GM12801 (cell line): ENCODE measurements around the gene BMPR2.

Experiments used
- TF ChIP-seq, protein P1 (sequence below): IDR thresholded peaks from one replicate; pipeline ENCODE4 v1.5.1; 2011; ENCODE audit warnings: control low read depth; ENCODE audit not compliant: insufficient read length; ENCODE audit errors: extremely low read depth

Gene BMPR2

GRCh38 chr2:202423139-202423538 lies 47.0 kb downstream of the BMPR2 start:
- TF ChIP-seq, protein P1, sequence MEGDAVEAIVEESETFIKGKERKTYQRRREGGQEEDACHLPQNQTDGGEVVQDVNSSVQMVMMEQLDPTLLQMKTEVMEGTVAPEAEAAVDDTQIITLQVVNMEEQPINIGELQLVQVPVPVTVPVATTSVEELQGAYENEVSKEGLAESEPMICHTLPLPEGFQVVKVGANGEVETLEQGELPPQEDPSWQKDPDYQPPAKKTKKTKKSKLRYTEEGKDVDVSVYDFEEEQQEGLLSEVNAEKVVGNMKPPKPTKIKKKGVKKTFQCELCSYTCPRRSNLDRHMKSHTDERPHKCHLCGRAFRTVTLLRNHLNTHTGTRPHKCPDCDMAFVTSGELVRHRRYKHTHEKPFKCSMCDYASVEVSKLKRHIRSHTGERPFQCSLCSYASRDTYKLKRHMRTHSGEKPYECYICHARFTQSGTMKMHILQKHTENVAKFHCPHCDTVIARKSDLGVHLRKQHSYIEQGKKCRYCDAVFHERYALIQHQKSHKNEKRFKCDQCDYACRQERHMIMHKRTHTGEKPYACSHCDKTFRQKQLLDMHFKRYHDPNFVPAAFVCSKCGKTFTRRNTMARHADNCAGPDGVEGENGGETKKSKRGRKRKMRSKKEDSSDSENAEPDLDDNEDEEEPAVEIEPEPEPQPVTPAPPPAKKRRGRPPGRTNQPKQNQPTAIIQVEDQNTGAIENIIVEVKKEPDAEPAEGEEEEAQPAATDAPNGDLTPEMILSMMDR = no peak

DNA sequence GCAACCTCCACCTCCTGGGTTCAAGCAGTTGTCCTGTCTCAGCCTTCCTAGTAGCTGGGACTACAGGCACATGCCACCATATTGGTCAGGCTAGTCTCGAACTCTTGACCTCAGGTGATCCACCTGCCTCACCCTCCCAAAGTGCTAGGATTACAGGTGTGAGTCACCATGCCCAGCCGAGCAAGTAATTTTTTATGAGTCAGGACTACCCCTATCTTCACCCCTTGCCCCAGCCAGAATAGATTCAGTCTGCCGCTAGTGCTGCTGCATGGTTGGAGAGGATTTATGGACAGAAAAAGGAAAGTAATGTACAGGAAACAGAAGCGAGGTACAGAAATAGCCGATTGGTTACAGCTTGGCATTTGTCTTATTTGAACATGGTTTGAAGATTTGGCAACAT lies 48.9 kb downstream of the BMPR2 start:
- TF ChIP-seq, protein P1 = no peak

DNA sequence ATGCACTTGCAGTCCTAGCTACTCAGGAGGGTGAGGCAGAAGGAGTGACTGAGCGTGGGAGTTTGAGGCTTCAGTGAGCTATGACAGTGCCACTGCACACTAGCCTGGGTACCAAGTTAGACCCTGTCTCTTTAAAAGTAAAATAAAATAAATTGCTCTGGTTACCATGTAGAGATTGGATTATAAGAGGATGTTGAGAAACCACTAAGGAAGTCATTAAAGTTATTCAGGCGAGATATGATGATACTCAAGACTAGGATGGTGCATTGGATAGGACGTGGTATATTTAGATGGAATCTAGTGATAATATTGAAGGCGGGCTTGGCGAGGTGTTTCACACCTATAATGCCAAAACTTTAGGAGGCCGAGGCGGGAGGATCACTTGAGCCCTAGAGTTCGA lies 50.6 kb downstream of the BMPR2 start:
- TF ChIP-seq, protein P1 = no peak

DNA sequence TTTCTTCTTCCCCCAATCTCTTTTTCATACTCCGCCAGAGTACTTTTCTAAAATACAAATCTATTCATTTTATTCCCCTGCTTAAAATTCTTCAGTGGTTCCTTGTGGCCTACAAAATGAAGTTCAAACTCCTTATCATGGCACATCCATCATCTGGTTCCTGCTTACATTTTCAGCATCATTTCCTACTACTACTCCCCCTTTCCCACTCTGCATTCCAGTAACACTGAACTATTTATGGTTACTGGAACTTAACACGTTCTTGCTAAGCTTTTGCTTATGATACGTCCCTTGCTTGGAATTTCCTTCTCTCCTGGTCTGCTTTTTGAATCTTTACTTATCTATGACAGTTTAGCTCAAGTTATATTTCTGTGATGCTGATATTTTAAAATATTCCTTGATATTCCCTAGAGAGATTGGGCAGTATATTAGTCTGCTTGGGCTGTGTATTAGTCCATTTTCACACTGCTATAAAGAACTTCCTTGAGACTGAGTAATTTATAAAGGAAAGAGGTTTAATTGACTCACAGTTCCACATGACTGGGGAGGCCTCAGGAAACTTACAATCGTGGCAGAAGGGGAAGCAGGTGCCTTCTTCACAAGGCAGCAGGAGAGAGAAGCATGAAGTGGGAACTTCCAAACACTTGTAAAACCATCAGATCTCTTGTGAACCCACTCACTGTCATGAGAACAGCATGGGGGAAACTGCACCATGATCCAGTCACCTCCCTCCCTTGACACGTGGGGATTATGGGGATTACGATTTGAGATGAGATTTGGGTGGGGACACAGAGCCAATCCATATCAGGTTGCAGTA lies 53.2 kb downstream of the BMPR2 start:
- TF ChIP-seq, protein P1 = no peak

GRCh38 chr2:202432776-202433175 lies 56.6 kb downstream of the BMPR2 start:
- TF ChIP-seq, protein P1 = no peak

DNA sequence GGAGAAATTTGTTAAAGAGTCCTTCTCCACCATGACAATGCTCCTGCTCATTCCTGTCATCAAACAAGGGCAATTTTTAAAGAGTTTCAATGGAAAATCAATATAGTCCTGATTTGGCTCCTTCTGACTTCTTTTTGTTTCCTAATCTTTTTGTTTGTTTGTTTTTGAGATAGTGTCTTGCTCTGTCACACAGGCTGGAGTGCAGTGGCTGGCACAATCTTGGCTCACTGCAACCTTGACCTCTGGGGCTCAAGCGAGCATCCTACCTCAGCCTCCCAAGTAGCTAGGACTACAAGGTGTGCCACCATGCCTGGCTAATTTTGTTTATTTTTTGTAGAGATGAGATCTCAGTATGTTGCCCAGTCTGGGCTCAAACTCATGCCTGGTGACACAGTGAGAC lies 58.3 kb downstream of the BMPR2 start:
- TF ChIP-seq, protein P1 = no peak

DNA sequence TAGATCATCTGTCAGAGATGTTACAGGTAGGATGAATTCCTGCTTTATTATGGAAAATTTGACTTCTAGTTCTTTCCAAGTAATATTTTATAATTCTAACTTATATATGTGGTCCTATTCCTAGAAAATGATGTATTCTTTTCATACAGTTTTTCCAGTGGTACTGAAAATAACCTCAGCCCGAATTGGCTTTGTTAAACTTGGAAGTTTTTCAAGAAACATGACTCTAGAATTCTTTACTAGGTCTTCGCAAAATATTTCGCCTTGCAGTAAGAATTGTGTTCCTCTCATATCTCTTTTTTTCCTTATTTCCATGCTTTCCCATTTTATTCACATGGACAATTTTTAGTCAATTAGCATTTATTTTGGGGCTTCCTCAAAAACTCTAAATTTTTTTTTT lies 60.5 kb downstream of the BMPR2 start:
- TF ChIP-seq, protein P1 = no peak
